ENCODE data around the gene DNM3. TPM values are rescaled to one million over a fixed set of nuclear protein-coding genes. Genes with fewer than 3 reads are reported as not detected.
"Not testable (repeated sequence)": the region's sequence is repeated elsewhere in the genome, so short reads cannot be mapped to it uniquely, and the experiment has no call there.

The DNM3 gene
- total RNA-seq (10 to 100 TPM; 38.5 to 93.9 TPM), polyA plus RNA-seq (ENCODE audit: insufficient read length in 2 of 2) (10 to 100 TPM; 38.6 to 58.5 TPM)
- long read RNA-seq, donor 1, full-length matches to known transcripts, result 1 of 26 reads
- long read RNA-seq, donor 1, partial matches to known transcripts, result 9 of 26 reads
- long read RNA-seq, donor 1, other reads (novel, unspliced or antisense), result 16 of 26 reads
- long read RNA-seq, donor 2, partial matches to known transcripts, result 0 of 1 reads
- long read RNA-seq, donor 2, other reads (novel, unspliced or antisense), result 0 of 1 reads
- long read RNA-seq, donor 3, result 0 reads
- long read RNA-seq, donor 4, partial matches to known transcripts, result 48 of 135 reads
- long read RNA-seq, donor 4, other reads (novel, unspliced or antisense), result 87 of 135 reads

DNA sequence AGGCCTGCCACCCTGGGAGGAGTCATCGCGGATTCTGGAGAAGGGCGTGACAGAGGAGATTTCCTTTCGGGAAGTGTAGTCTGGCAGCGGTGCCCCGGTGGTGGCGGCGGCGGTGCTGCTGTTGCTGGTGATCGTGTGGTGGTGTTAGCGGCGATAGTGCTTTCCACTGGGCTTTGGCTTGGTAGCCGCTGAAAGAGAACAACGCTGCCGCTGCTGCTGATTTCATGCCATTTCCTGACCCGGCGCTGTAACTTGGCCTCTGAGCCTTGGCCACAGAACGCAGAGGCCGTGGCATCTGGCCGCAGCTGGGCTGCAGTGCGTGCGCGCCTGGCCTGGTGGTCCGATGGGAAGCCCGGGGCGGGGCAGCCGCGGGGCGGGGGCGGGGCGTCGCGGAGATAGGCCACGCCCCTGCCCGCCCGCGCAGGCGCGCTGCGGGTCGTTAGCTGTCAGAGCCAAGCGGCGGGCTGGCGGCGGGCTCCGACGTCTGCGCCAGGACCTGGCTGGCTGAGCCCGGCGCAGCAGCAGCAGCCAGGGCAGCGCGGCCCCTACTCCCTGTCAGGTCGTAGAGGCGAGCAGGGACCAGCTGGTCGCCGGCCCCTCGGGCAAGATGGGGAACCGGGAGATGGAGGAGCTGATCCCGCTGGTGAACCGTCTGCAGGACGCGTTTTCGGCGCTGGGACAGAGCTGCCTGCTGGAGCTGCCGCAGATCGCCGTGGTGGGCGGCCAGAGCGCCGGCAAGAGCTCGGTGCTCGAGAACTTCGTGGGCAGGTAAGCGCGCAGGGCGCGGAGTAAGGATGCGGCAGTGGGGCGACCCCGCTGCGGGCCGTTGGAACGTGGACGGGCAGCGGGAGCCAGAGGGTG, at the start of gene DNM3:
TSS of gene DNM3 (plus strand) at position 449 of the 861 bp plus-strand sequence. CDS start at position 608, 159 bp downstream.
- Histone ChIP-seq H3K36me3 (ENCODE audit: control insufficient read depth, insufficient read depth, low read length) (no peaks in the 10 kb centered on the region), H3K4me3 (ENCODE audit: low read depth, low read length) (peak within 1 kb of the TSS; percentile 87), H3K27me3 (ENCODE audit: control insufficient read depth, insufficient read depth, low read length) (no peaks in the 10 kb centered on the region), H3K4me1 (ENCODE audit: control insufficient read depth, insufficient read depth, low read length) (peaks cover 9% of the 10 kb centered on the region), H3K27ac (ENCODE audit: low read depth, low read length) (peak within 1 kb of the TSS; percentile 78), H3K9me3 (ENCODE audit: control insufficient read depth, insufficient read depth, low read length) (no peaks in the 10 kb centered on the region)
- under 1% methylated on average over 85 of the region's 85 CpGs for WGBS (ENCODE audit: insufficient coverage)
- peak; percentile 74 to 95 (median 80) for DNase-seq (ENCODE audit: low read depth in 4 of 6, low spot score in 6 of 6)

DNA sequence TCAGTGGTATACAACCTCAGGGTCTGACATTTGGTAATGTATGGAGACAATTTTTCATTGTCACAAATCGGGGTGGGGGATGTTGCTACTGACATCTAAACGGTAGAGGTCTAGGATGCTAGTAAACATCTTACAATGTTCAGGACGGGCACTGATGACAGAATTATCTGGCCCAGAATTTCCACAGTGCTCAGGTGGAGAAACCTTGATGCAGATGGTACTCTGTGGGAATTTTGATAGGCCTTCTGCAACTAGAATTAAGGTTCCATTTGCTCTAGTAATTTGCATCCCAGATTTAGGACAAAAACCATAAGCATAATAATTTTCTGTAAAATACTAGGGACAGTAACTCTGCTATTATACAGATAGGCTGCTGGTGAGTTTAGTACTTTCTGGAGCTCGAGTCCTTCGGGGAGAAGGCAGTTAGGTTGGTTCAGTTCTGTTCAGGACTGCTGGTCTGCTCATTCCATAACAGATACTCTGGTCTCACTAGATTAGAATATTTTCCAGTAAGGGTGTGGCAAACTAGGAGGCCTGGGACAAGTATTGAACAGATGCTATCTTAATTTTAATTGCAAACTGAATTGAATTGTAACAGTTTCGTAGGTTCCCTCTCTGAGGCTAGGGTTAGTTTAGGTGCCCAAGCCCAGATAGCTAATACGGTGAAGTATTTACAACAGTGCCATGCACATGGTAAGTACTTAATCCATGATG, 48.5 kb upstream of the DNM3 start:
- H3K4me1 ChIP-seq (ENCODE audit: control insufficient read depth, insufficient read depth, low read length), result no peaks in the 10 kb centered on the region
- no peak overlapping the region for H3K27ac ChIP-seq (ENCODE audit: low read depth, low read length)
- H3K36me3 ChIP-seq (ENCODE audit: control insufficient read depth, insufficient read depth, low read length), result peaks cover 49% of the 10 kb centered on the region
- no peak overlapping the region for H3K4me3 ChIP-seq (ENCODE audit: low read depth, low read length)
- 93% methylated on average over 2 of the region's 7 CpGs for WGBS (ENCODE audit: insufficient coverage)
- no peak for DNase-seq (ENCODE audit: low read depth in 4 of 6, low spot score in 6 of 6)
- H3K9me3 ChIP-seq (ENCODE audit: control insufficient read depth, insufficient read depth, low read length), result no peaks in the 10 kb centered on the region
- no peaks in the 10 kb centered on the region for H3K27me3 ChIP-seq (ENCODE audit: control insufficient read depth, insufficient read depth, low read length)

DNA sequence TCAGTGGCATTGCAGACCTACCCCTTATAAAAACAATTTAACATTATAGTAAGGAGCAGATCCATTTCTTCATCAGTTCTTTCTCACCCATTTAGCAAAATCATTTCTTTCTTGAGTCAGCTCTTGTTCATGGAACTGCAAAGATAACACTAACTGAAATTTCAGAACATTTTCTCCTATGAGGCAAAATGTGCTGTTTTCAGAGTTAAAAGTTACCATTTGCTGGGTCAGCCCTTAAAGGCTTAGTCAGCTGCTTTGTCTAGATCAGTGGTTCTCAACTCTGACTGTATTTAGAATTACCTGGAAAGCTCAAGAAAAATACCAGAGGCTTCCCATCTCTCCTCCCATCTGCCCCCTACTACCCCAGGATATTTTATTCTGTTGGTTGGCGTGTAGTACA, 47.7 kb upstream of the DNM3 start:
- H3K4me1 ChIP-seq (ENCODE audit: control insufficient read depth, insufficient read depth, low read length), result no peaks in the 10 kb centered on the region
- no peaks in the 10 kb centered on the region for H3K9me3 ChIP-seq (ENCODE audit: control insufficient read depth, insufficient read depth, low read length)
- no peak for DNase-seq (ENCODE audit: low read depth in 4 of 6, low spot score in 6 of 6)
- no peak overlapping the region for H3K4me3 ChIP-seq (ENCODE audit: low read depth, low read length)
- WGBS (ENCODE audit: insufficient coverage), result no CpG with 5 or more reads among the region's 1 CpG
- no peaks in the 10 kb centered on the region for H3K27me3 ChIP-seq (ENCODE audit: control insufficient read depth, insufficient read depth, low read length)
- peaks cover 52% of the 10 kb centered on the region for H3K36me3 ChIP-seq (ENCODE audit: control insufficient read depth, insufficient read depth, low read length)
- no peak overlapping the region for H3K27ac ChIP-seq (ENCODE audit: low read depth, low read length)

DNA sequence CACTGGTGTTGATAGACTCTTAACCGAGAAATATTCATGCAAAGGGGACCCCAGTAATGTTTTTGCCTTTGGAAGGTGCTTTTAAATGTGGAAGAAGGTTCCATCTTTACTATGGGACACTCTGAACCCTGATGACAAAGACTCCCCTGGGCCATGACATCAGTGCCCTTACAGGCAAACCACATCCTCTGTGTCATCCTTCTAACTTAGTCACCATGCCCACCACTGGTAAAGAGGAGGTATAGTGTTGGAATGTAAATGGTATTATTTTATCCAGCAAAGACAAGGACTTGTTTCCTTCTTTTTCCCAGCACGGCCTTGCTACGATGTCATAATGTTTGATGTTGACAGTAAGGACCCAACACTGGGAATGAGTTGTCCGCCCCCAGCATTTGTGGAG, 47.2 kb upstream of the DNM3 start:
- no peaks in the 10 kb centered on the region for H3K4me1 ChIP-seq (ENCODE audit: control insufficient read depth, insufficient read depth, low read length)
- 100% methylated on average over 1 of the region's 4 CpGs for WGBS (ENCODE audit: insufficient coverage)
- no peak overlapping the region for H3K27ac ChIP-seq (ENCODE audit: low read depth, low read length)
- H3K27me3 ChIP-seq (ENCODE audit: control insufficient read depth, insufficient read depth, low read length), result no peaks in the 10 kb centered on the region
- no peaks in the 10 kb centered on the region for H3K9me3 ChIP-seq (ENCODE audit: control insufficient read depth, insufficient read depth, low read length)
- no peak for DNase-seq (ENCODE audit: low read depth in 4 of 6, low spot score in 6 of 6)
- H3K4me3 ChIP-seq (ENCODE audit: low read depth, low read length), result no peak overlapping the region
- peaks cover 50% of the 10 kb centered on the region for H3K36me3 ChIP-seq (ENCODE audit: control insufficient read depth, insufficient read depth, low read length)

DNA sequence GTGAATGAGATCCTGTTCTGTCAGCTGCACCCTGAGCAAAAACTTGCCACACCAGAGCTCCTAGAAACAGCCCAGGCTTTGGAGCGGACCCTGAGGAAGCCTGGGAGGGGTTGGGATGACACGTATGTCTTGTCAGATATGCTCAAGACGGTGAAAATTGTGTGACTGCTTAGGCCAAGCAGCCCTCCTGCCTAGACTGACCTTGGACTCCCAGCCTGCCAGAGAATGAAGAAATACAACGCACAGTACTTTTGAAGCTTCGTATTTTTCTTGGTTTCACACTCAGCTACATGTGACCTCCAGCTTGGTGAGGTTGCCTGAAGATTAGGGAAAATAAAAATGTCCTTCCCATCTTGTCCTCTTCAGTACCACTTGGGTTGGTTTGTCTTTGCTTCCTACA, 44.7 kb upstream of the DNM3 start:
- no peak overlapping the region for H3K27ac ChIP-seq (ENCODE audit: low read depth, low read length)
- WGBS (ENCODE audit: insufficient coverage), result 87% methylated on average over 5 of the region's 5 CpGs
- no peaks in the 10 kb centered on the region for H3K4me1 ChIP-seq (ENCODE audit: control insufficient read depth, insufficient read depth, low read length)
- H3K9me3 ChIP-seq (ENCODE audit: control insufficient read depth, insufficient read depth, low read length), result no peaks in the 10 kb centered on the region
- no peak overlapping the region for H3K4me3 ChIP-seq (ENCODE audit: low read depth, low read length)
- no peak for DNase-seq (ENCODE audit: low read depth in 4 of 6, low spot score in 6 of 6)
- H3K36me3 ChIP-seq (ENCODE audit: control insufficient read depth, insufficient read depth, low read length), result peaks cover 34% of the 10 kb centered on the region
- H3K27me3 ChIP-seq (ENCODE audit: control insufficient read depth, insufficient read depth, low read length), result no peaks in the 10 kb centered on the region

DNA sequence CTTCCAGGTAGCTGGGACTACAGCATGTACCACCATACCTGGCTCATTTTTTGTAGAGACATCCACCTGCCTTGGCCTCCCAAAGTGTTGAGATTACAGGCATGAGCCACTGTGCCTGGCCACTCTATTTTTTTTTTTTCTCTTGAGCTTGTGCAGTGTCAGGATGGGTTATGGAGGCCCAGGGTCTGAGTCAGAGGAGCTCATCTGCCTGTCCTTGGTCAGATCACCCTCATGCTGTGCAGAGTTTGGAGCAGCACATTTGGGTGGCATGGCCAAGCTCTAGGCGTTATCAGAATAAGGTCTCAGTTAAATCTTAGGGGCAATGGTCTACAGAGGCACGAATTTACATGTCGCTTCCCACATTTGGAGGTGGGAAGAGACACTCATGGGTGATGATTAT, 43.0 kb upstream of the DNM3 start:
- Histone ChIP-seq H3K27me3 (ENCODE audit: control insufficient read depth, insufficient read depth, low read length) (no peaks in the 10 kb centered on the region), H3K9me3 (ENCODE audit: control insufficient read depth, insufficient read depth, low read length) (no peaks in the 10 kb centered on the region), H3K4me1 (ENCODE audit: control insufficient read depth, insufficient read depth, low read length) (no peaks in the 10 kb centered on the region), H3K27ac (ENCODE audit: low read depth, low read length) (no peak overlapping the region), H3K36me3 (ENCODE audit: control insufficient read depth, insufficient read depth, low read length) (peaks cover 30% of the 10 kb centered on the region), H3K4me3 (ENCODE audit: low read depth, low read length) (no peak overlapping the region)
- WGBS (ENCODE audit: insufficient coverage), result 100% methylated on average over 3 of the region's 3 CpGs
- no peak for DNase-seq (ENCODE audit: low read depth in 4 of 6, low spot score in 6 of 6)

DNA sequence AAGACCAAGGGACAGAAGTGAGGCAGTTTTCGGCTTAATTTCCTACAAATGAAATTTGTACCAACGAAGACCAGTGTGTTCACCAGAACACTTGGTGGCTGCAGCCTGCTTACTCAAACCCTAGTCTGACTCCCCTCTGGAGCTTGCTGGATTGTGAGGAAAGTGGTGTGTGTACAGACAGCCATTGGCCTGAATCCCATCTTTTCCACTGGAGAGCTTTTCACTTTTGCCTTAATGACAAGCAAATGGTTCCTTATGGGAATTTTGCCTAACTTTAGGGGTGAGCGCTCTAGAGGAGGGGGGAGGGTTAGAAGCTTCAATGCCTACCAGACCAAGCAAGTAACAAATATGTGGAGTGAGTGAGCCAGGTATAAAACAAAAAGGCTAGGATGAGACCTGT, 42.5 kb upstream of the DNM3 start:
- no peak overlapping the region for H3K27ac ChIP-seq (ENCODE audit: low read depth, low read length)
- no peaks in the 10 kb centered on the region for H3K27me3 ChIP-seq (ENCODE audit: control insufficient read depth, insufficient read depth, low read length)
- peaks cover 29% of the 10 kb centered on the region for H3K36me3 ChIP-seq (ENCODE audit: control insufficient read depth, insufficient read depth, low read length)
- no peaks in the 10 kb centered on the region for H3K9me3 ChIP-seq (ENCODE audit: control insufficient read depth, insufficient read depth, low read length)
- H3K4me1 ChIP-seq (ENCODE audit: control insufficient read depth, insufficient read depth, low read length), result no peaks in the 10 kb centered on the region
- DNase-seq (ENCODE audit: low read depth in 4 of 6, low spot score in 6 of 6), result peak in 1 of 6 donors; percentile 26
- 95% methylated on average over 3 of the region's 3 CpGs for whole genome bisulfite sequencing (ENCODE audit: insufficient coverage)
- H3K4me3 ChIP-seq (ENCODE audit: low read depth, low read length), result no peak overlapping the region

DNA sequence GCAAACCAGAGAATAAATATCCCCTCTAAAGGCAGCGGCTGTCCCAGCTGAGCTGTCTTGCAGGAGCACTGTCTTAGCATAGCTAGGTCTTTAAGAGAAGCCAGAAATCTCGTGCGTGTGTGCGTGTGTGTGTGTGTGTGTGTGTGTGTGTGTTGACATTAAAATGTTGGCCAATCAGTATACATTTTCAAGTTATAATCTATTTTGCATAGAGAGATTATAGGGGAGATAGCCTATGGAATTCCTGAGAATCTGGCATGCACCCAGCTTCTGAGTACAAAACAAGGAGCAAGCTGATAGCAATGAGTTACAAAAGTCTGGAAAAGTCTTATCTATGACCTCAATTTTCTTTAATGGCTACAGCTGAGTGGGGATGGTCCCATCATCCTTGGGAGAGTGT, 42.1 kb upstream of the DNM3 start:
- no peak overlapping the region for H3K4me3 ChIP-seq (ENCODE audit: low read depth, low read length)
- DNase-seq (ENCODE audit: low read depth in 4 of 6, low spot score in 6 of 6), result no peak

DNA sequence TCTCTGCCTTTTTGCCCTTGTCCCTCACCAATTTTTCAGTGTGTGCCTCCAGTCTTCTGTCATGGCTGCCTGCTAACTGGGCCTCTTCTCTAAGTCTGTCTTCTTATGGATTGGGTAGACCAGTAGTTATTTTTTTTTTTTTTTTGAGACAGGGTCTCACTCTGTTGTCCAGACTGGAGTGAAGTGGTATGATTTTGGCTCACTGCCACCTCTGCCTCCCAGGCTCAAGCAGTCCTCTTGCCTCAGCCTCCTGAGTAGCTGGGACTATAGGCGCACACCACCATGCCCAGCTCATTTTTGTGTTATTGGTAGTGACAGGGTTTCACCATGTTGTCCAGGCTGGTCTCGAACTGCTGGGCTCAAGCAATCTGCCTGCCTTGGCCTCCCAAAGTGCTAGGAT, 41.6 kb upstream of the DNM3 start:
- DNase-seq (ENCODE audit: low read depth in 4 of 6, low spot score in 6 of 6); H3K27ac ChIP-seq (ENCODE audit: low read depth, low read length); H3K4me3 ChIP-seq (ENCODE audit: low read depth, low read length); H3K27me3 ChIP-seq (ENCODE audit: control insufficient read depth, insufficient read depth, low read length); H3K9me3 ChIP-seq (ENCODE audit: control insufficient read depth, insufficient read depth, low read length); H3K4me1 ChIP-seq (ENCODE audit: control insufficient read depth, insufficient read depth, low read length): not testable (repeated sequence)
- peaks cover 19% of the 10 kb centered on the region for H3K36me3 ChIP-seq (ENCODE audit: control insufficient read depth, insufficient read depth, low read length)
- WGBS (ENCODE audit: insufficient coverage), result 100% methylated on average over 2 of the region's 2 CpGs

More for the DNA sequence above, 42.1 kb upstream of the DNM3 start:
- Histone ChIP-seq H3K4me1 (ENCODE audit: control insufficient read depth, insufficient read depth, low read length) (no peaks in the 10 kb centered on the region), H3K27me3 (ENCODE audit: control insufficient read depth, insufficient read depth, low read length) (no peaks in the 10 kb centered on the region), H3K27ac (ENCODE audit: low read depth, low read length) (no peak overlapping the region), H3K9me3 (ENCODE audit: control insufficient read depth, insufficient read depth, low read length) (no peaks in the 10 kb centered on the region), H3K36me3 (ENCODE audit: control insufficient read depth, insufficient read depth, low read length) (peaks cover 25% of the 10 kb centered on the region)
- WGBS (ENCODE audit: insufficient coverage), result no CpG with 5 or more reads among the region's 4 CpGs
